ENCODE data around the gene APOBEC3G. TPM values are rescaled to one million over a fixed set of nuclear protein-coding genes. Genes with fewer than 3 reads are reported as not detected.

APOBEC3G gene
- total and polyA plus RNA-seq, 10 of the 15 experiments (the other 5 are each of a cell fraction or from before 2014, with no cell fraction given) = 103 to 232 (median 152) TPM

DNA sequence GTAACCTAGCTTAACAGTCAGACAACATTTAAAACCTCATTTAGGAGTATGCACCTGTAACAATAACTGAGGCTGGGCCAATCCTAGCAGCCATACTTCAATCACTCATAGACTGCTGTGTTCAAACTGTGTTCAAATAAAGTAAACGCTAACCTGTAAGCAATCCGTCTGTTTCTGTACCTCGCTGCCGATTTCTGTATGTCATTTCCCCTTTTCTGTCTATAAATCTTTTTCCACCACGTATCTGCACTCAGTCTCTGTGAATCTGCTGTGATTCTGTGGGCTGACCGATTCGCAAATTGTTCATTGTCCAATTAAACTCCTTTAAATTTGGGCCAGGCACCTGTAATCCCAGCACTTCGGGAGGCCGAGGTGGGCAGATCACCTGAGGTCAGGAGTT lies 32.3 kb downstream of the APOBEC3G start:
- H3K79me2 ChIP-seq (ENCODE audit: control insufficient read depth, insufficient read depth, low read length) = no peaks in the 10 kb centered on the region
- TF ChIP-seq POLR2A (IDR thresholded peaks at IDR 0.05; ENCODE audit: low read depth, low read length) = no peak
- peak; percentile 8; the same call in 1 of the 2 replicates for TF ChIP-seq SPI1 (IDR thresholded peaks at IDR 0.05; ENCODE audit: borderline replicate concordance, insufficient read depth, low read depth, low read length)
- H3K36me3 ChIP-seq (ENCODE audit: control insufficient read depth in 2 of 2, insufficient read depth in 2 of 2, low read length in 1 of 2) = no peaks in the 10 kb centered on the region
- DNase-seq (ENCODE audit: low read depth, low spot score) (no peak), FAIRE-seq (no peak), ATAC-seq (no peak)
- H3K27ac ChIP-seq (ENCODE audit: control insufficient read depth, insufficient read depth) = no peak overlapping the region
- H3K4me1 ChIP-seq (ENCODE audit: control insufficient read depth, insufficient read depth, low read length) = peaks cover 14% of the 10 kb centered on the region
- no peak overlapping the region for H3K4me2 ChIP-seq (ENCODE audit: control insufficient read depth, insufficient read depth)
- RAD21 ChIA-PET (ENCODE audit: unreplicated experiment) = interaction anchor here (3.5 kb wide), 1 partner anchor 10 kb away, joined by 30 read pairs; the partner anchor contains the start of gene APOBEC3H
- H3K9me3 ChIP-seq (replicated peaks; ENCODE audit: control insufficient read depth, insufficient read depth, low read length) = no peaks in the 10 kb centered on the region
- H2AFZ ChIP-seq (ENCODE audit: control insufficient read depth, low read depth, low read length) = 0 out of 2 replicates have a peak overlapping the region, but pooled peaks have one; percentile 5
- in situ Hi-C loops (cut with MboI) = no loop called here
- no peak overlapping the region for H3K4me3 ChIP-seq
- no TSS peak for BruUV-seq (replicated peaks)
- no peaks in the 10 kb centered on the region for H3K27me3 ChIP-seq (replicated peaks in 1 of 2; ENCODE audit: control insufficient read depth in 2 of 2, insufficient read depth in 2 of 2, low read length in 1 of 2)
- no peak overlapping the region for H3K9ac ChIP-seq (ENCODE audit: control insufficient read depth, insufficient read depth, low read length)
- POLR2A ChIA-PET = interaction anchor here (4.8 kb wide), 1 partner anchor 10 kb away, joined by 31 read pairs; no protein-coding TSS in a partner anchor
- H4K20me1 ChIP-seq (ENCODE audit: control insufficient read depth, insufficient read depth) = no peaks in the 10 kb centered on the region
- WGBS (ENCODE audit: insufficient coverage, insufficient replicate concordance, low lambda C conversion rate, missing lambda C conversion rate) = 80% methylated on average over 9 of the region's 9 CpGs
- intact Hi-C loops (cut with micrococcal nuclease; ENCODE audit: unreplicated experiment) = no loop called here
- SMC1A ChIA-PET (ENCODE audit: uncharacterized antibody, unreplicated experiment) = interaction anchor here (1.5 to 7.0 kb wide), 2 partner anchors 10 to 28 kb away, joined by 4 to 126 read pairs; partner anchors contain the start of gene APOBEC3H
- CTCF ChIA-PET = interaction anchor here (0.6 to 1.5 kb wide), 3 partner anchors 11 to 240 kb away, joined by 3 to 5 read pairs (median 4); no protein-coding TSS in a partner anchor

DNA sequence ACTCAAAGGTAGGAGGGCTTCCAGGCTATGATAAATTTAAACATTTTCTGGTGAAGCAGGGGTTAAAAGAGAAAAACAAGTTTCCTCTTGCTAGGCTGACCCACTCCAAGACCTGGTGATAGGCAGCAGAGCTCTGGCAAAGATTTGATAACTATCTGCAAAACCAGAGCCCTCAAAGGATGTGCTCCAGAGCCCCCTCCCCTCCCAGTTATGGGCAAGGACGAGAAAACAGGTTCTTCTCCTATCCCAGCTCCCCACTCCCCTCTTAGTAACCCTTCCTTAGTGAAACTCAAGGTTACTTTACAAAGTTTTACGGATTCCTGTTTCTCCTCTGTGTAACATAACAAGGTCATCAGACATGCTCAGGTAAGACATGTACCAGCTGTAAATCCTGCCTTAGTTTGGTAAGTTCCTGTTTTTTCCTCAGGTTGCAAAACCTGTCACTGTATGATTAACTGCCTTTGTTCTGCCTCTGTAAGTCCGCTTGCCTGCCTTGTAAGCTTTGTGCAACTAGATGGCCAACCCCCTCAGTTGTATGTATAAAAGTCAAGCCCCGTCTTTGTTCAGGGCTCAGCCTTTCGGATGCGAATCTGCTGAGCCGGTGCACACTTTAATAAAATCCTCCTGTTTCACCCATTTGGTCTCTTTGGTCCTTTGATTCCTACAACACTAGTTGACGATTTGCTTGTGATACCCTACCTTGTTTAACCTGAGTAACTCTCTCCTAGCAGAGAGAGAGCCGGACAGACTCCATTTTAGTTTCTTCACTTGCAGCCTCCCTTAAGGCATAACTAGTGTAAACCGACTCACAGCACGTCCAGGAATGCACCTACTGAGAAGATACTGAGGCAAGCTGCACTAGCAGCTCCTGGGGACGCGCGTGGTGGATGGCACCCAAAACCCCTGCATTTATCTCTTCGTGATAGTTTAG lies 33.8 kb downstream of the APOBEC3G start:
- no TSS peak for BruUV-seq (replicated peaks)
- intact Hi-C loops (cut with micrococcal nuclease; ENCODE audit: unreplicated experiment) (no loop called here), in situ Hi-C loops (cut with MboI) (no loop called here)
- ChIA-PET CTCF (interaction anchor here (0.8 to 1.5 kb wide), 4 partner anchors 10 to 39 kb away, joined by 3 to 5 read pairs (median 4); no protein-coding TSS in a partner anchor), POLR2A (interaction anchor here (4.8 kb wide), 1 partner anchor 12 kb away, joined by 31 read pairs; no protein-coding TSS in a partner anchor), SMC1A (ENCODE audit: uncharacterized antibody, unreplicated experiment) (interaction anchor here (1.0 to 7.0 kb wide), 3 partner anchors 11 to 35 kb away, joined by 3 to 126 read pairs (median 3); partner anchors contain the start of gene APOBEC3H), RAD21 (ENCODE audit: unreplicated experiment) (interaction anchor here (0.8 to 3.5 kb wide), 2 partner anchors 11 to 29 kb away, joined by 3 to 30 read pairs; partner anchors contain the start of gene APOBEC3H)
- Histone ChIP-seq H3K9me3 (replicated peaks; ENCODE audit: control insufficient read depth, insufficient read depth, low read length) (no peaks in the 10 kb centered on the region), H3K9ac (ENCODE audit: control insufficient read depth, insufficient read depth, low read length) (no peak overlapping the region), H3K36me3 (ENCODE audit: control insufficient read depth in 2 of 2, insufficient read depth in 2 of 2, low read length in 1 of 2) (no peaks in the 10 kb centered on the region), H3K4me2 (ENCODE audit: control insufficient read depth, insufficient read depth) (no peak overlapping the region), H3K4me3 (no peak overlapping the region), H3K27ac (ENCODE audit: control insufficient read depth, insufficient read depth) (no peak overlapping the region), H2AFZ (ENCODE audit: control insufficient read depth, low read depth, low read length) (no peak overlapping the region), H3K4me1 (ENCODE audit: control insufficient read depth, insufficient read depth, low read length) (peaks cover 27% of the 10 kb centered on the region), H3K27me3 (replicated peaks in 1 of 2; ENCODE audit: control insufficient read depth in 2 of 2, insufficient read depth in 2 of 2, low read length in 1 of 2) (no peaks in the 10 kb centered on the region), H3K79me2 (ENCODE audit: control insufficient read depth, insufficient read depth, low read length) (no peaks in the 10 kb centered on the region), H4K20me1 (ENCODE audit: control insufficient read depth, insufficient read depth) (no peaks in the 10 kb centered on the region)
- 74% methylated on average over 15 of the region's 15 CpGs for WGBS (ENCODE audit: insufficient coverage, insufficient replicate concordance, low lambda C conversion rate, missing lambda C conversion rate)
- ATAC-seq (no peak; the same call in 2 of the 3 replicates), DNase-seq (ENCODE audit: low read depth, low spot score) (no peak), FAIRE-seq (no peak)
- TF ChIP-seq IKZF2 (IDR thresholded peaks at IDR 0.05) (peak; percentile 49 to 56; a peak in 3 of 4 replicates), ZNF592 (IDR thresholded peaks at IDR 0.05) (peak; percentile 96), TARDBP (IDR thresholded peaks at IDR 0.05; ENCODE audit: borderline replicate concordance) (no peak)
